Measurements from ENCODE around the gene CSMD2.

Gene CSMD2

DNA sequence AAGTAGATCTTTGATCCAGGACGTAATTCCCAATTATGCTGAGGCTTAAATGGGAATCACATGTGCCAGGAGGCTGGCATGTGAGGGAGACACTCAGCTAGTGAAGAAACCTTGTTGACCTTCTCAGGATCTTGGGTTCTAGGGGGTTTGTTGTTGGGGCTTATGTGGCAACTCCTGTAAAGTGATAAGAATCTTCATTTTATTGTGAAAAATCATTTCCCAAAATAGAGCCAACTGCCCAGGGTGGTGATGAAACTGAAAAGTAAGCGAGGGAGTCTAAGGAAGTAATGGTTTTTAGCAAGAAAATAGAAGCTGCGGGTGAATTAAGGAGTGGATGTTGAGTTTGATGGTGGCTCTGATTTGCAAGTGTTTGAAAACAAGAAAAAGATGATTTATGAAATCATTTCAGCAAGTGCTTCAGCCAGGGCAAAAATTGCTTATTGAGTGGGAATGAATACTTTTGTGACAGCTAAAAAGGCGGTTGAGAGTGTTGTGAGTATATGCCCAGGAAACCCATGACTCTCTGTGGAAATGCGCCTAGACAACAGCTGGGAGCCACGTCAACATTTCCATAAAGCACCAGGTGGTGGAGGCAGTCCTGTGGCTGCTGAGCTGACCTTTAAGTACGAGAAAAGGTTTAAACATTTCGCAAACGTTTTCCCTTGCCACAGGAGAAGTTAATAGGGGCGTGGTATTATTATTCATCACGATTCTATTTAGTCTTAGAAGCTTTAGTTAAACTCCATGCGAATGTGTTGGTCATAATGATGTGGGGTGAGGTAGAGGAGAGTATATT, 198.5 kb downstream of the CSMD2 start:
- no peak for DNase-seq (ENCODE audit: low read depth in 2 of 2, low spot score in 1 of 2)

DNA sequence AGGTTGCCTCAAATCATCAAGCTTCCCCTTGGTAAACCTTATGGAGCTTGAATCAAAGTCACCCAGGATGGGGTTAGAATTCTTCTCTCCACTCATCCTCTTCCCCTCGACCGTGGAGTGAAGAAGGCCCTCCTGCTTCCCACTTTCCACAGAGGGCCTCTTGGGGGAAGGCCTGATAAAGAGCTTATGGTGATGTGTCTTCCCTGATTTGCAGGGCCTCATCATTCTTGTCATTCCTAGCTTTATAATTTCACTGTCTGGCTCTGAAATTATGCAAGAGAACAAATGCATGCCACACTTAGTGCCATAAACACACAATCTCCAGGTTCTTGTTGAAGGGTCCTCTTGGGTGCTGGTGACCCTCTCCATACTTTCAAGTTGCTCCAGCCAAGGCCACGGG, 199.9 kb downstream of the CSMD2 start:
- DNase-seq (ENCODE audit: low read depth in 2 of 2, low spot score in 1 of 2) = no peak

DNA sequence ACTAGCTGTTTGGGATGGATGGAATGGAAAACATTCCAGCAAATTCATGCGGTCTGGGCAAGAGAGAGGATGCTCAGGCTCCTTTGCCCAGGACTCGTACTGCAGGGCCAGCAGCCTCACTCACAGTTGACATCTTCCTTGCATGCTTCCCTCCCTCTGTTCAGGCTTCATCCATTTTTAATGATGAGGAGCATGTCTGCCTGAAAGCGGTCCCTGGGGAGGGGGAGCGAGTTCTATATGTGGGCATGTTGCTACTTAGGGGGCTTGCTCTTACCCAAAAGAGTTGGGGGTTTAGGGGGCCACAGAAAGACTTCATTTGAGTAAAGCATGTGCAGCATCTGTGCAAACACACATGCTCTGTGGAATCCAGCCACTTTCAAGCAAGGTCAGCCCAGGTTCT, 203.0 kb downstream of the CSMD2 start:
- DNase-seq (ENCODE audit: low read depth in 2 of 2, low spot score in 1 of 2) = no peak

DNA sequence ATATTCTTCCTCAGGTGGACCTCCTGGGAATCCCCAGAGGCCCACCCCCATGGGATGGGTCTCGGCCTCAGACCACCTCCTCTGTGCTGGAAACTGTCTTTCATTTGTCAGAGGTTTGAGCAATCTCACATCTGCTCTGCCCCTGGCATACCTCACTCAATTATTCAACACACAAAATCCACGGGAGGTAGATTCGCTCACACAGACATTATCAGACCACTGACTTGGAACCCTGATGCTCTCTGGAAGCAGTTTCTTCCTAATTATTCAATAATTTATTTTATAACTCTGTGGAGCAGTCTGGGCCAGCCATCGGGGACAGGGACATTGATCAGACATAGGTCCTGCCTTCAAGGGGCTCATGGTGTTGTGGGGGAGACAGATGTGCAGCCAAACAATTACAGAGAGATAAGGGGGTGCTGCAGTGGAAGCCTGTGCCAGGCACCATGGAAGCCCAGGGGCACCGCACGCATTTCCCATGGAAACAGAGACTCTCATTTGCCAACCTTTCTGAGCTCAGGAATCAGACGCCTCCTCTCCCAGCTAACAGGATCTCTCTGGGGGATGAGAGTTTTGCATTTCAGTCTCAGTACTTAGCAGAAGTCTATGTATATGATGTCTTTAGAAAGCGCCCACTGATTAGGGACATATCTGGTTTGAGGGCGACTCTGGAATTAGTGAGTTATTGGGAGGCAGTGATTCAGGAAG, 204.7 kb downstream of the CSMD2 start:
- DNase-seq (ENCODE audit: low read depth in 2 of 2, low spot score in 1 of 2) = no peak

DNA sequence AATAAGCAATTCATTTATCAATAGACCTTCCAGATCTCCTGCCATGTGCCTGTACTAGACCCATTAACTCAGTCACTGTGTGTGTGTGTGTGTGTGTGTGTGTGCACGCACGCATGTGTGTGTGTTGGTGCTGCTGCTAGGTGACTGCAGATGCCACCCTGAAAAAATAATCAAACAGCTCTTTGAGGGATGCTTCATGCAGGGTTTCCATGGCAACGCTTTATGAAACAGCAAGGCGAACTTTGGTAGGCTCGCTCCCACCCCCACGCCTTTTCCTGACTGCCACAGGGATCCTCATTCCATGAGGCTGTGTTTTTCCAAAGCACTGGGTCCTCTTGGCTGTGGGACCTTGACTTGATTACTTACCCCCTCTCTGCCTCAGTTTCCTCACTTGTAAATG, 207.2 kb downstream of the CSMD2 start:
- DNase-seq (ENCODE audit: low read depth in 2 of 2, low spot score in 1 of 2) = no peak

DNA sequence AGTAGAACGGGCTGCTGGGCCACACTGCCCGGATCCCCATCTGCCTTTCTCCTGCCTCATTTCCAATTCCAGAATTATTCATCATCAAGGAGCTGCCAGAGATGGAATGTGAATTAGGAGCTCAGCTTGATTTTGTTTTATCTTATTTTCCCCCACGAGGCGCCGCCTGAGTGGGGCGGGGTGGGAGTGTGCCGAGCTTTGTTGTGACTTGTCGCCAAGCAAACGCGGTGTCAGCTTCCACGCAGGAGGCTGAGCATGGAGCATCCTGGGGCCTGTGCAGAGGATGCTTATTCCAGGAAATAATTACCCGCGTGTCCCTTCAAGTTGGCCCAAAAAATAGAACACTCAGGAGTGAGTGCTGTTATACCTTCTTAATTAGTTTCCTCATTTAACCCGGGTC, 209.9 kb downstream of the CSMD2 start:
- DNase-seq (ENCODE audit: low read depth in 2 of 2, low spot score in 1 of 2) = no peak

DNA sequence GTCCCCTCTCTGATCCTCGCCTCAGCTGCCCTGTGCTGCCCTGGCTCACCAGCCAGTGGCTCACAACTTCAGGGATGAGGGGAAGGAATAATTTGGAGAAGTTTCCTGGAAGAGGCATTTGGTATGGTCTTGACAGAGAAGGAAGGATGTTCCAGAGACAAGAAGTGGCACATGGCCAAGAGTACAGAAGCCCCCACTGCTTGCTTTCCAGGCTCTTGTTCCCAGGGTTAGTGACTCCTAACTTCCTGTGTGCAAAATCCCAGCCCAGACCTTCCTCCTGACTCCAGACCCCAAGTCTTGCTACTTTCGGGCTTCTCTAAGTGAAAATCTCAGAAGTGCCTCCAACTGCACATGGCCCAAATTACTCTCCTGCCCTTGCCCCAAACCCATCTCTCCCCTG, 215.5 kb downstream of the CSMD2 start:
- DNase-seq (ENCODE audit: low read depth in 2 of 2, low spot score in 1 of 2) = no peak

DNA sequence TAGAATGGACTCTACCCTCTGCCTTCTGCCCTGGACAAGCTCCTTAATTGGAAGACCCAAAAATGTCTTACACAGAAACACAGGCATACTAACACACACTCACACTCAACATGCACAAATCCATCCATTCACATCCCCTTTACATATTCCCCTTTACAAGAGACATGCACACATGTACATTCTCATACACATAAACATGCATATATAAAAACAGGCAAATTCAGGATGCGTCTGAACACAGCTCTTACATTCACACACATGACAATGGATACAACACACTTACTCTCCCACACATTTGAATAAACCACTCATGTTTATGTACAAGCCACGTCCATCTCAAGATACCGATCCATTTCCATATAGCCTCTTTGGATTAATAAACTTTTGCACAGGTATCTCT, 216.7 kb downstream of the CSMD2 start:
- no peak for DNase-seq (ENCODE audit: low read depth in 2 of 2, low spot score in 1 of 2)

DNA sequence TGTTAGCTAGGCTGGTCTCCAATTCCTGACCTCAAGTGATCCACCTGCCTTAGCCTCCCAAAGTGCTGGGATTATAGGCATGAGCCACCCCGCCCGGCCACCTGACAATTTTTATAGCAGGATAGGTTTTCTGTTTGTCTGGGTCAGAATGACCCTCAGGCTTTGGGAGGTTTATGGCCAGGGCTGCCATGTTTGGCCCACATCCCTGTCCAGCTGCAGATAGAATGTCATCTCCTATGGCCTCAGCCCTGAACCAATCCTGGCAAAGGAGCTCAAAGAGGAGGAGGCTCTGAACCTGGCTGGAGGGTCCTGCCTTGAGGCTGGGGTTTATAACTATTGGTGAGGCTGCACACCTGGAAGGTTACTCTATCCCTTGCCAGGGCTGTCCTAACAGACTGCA, 218.2 kb downstream of the CSMD2 start:
- DNase-seq (ENCODE audit: low read depth in 2 of 2, low spot score in 1 of 2) = no peak

DNA sequence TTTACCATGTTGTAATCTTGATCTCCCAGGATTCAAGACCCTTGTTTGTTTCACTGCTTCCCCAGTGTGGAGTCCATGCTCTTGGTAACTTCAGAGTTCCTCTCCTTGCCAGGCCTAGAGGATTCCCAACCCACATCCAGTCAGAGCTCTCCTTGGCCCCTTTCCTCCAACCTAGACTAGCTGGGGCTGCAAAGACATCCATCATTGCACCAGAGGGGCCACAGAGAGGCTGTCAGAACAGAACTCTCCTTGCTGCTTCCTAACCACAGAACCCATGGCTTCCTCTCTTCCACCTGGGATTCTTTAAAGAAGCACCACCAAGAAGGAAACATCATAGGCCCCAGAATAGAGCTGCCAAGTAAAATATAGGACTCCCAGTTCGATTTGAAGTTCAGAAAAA, 220.2 kb downstream of the CSMD2 start:
- DNase-seq (ENCODE audit: low read depth in 2 of 2, low spot score in 1 of 2) = no peak

DNA sequence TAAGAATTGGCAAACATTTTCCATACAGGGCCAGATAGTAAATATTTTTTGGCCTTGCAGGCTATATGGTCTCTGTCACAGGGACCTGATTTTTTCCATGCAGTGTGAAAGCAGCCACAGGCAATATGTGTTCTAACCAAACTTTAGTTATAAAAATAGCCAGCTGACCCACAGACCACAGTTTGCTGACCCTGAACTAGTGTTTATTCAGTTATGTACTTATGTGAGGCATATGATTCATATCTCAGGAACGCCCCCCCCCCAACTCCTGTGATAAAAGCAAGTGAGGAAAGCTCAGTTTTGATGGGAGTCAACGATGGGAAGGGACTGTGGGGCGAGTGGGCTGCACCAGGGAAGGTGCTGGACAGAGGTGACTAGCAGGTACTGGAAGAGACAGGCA, 221.1 kb downstream of the CSMD2 start:
- no peak for DNase-seq (ENCODE audit: low read depth in 2 of 2, low spot score in 1 of 2)

DNA sequence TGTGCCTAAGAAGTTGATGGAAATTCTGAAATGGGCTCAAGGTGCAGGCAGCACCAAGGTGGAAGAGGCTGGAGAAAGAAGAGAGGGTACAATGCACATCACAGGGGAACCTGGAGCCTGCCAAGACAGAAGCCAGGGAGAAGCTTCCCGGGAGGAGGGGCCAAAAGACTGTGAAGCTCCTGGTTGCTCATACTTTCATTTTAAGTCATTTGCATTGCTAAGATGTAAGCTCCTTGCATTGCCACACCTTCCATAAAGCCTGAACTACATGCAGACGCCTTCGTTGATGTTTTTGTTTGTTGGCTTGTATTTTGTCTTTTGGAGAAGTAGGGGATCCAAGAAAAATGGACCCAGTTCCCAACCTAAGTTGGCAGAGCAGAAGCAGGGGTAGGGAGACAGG, 232.2 kb downstream of the CSMD2 start:
- no peak for DNase-seq (ENCODE audit: low read depth in 2 of 2, low spot score in 1 of 2)

DNA sequence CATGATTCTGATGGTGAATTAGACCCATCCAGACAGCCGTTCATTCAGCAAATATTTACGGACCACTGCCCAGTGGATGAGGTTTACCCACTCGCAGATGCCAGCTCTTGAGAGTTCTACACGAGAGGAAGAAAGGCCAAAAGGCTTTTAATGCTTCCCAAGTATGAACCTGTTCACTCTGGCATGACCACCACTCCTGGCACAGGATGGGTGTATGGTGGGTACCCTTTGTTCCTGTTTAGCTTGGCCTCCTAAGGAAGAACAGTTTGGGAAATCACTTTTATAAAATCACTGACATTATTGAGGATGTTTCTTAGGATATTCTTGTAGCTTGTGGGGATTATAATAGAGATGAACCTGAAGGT, 233.9 kb downstream of the CSMD2 start:
- DNase-seq (ENCODE audit: low read depth in 2 of 2, low spot score in 1 of 2) = no peak

DNA sequence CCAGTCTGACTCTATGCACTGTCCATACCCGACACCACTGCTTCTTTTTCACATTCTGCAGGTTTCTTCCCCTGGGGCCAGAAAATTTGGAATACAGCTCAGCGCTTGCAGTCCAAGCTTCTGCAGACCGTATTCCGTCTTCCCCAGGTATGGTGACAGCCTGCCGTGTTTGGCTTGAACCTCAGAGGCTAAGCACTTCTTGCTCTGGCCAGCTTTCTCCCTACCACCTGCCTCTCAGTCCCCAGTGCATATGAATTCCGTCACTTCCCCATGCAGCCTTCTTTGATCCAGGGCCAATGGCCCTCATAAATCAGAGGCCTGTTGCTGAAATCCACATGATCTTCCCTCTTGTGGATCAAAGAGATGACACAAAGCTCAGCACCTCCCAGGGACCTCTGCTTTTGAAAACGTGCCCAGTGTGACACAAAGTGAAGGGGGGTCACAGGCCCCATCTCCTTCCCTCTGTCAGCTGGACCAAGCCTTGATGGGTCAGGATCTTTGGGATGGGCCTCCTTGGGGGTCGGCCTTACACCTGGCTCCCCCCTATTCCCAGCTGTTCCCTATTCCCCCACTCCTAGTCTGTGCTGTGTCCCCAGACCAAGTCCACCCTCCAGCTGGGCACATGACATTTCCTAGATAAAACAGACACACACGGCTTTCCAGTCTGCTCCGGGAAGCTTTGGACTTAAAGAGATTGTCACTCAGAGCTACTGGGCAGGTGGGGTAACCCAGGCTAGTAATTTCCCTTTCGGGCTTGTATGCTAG, 234.5 kb downstream of the CSMD2 start:
- no peak for DNase-seq (ENCODE audit: low read depth in 2 of 2, low spot score in 1 of 2)

DNA sequence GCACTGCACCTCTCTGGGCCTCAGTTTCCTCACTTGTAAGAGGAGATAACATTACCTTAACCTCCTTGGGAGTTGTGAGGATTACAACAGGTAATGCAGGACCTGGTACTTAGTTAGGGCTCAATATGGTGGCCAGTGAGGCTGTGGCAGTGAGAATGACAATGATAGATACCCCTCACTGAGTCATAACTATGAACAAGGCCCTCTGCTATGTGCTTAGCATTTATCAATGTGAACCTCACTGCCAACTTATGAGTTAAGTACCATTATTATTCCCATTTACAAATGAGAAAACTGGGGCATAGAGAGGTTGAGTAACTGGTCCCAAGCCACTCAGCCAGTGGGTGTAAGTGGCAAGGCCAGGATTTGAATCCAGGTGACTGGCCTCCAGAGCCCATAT, 236.8 kb downstream of the CSMD2 start:
- no peak for DNase-seq (ENCODE audit: low read depth in 2 of 2, low spot score in 1 of 2)

DNA sequence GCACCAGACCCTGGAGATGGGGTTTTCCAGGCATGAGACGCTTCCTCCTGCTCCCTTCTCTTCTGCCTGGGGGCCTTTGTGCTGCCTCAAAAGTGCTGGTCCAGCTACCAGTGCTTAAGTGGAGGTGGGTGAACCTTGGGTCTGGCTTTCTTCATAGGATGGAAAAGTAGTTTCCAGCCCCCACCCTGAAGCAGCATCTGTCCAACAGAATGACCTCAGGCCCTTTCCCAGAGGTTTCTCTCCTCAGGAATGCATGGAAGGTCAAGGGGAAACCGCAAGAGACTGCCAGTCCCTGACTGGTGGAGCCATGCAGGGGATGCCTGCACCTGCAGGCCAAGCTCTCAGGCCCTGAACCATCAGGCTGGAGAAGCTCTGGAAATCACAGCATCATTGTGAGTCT, 237.3 kb downstream of the CSMD2 start:
- no peak for DNase-seq (ENCODE audit: low read depth in 2 of 2, low spot score in 1 of 2)

DNA sequence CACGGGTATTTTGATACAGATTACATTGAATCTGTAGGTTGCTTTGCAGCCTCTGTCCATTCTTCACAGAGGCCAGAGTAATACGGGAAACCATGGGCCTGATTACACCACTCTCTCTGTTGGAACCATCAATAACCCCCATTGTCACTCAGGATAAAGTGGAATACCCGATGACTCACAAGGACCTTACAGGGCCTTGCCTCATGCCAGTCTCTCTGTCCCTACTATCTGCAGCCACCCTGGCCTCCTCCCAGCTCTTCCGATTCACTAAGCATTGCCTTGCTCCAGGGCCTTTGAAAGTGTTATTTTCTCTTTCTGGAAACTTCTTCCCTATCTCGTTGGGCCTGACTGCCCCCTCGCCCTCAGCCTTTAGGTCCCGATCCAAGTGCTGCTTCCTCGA, 239.4 kb downstream of the CSMD2 start:
- DNase-seq (ENCODE audit: low read depth in 2 of 2, low spot score in 1 of 2) = no peak

DNA sequence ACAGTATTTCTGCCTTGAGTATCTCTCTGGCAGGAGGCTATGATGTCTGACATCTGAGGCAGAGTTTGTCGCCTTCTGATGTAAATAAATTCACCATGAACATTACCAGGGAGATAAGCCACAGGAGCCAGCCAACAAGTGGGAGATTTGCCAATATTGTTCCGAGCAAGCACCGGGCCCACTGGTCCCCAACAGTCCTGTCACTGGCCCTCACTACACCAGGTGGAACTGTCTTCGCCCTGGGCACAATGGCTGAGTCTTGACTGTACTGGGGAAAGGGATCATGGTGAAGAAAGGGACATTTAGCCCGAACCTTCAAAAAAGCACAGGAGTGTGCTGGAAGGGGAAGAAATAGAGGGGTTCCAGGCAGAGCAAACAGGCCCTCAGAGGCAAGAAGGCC, 243.7 kb downstream of the CSMD2 start:
- DNase-seq (ENCODE audit: low read depth in 2 of 2, low spot score in 1 of 2) = no peak

DNA sequence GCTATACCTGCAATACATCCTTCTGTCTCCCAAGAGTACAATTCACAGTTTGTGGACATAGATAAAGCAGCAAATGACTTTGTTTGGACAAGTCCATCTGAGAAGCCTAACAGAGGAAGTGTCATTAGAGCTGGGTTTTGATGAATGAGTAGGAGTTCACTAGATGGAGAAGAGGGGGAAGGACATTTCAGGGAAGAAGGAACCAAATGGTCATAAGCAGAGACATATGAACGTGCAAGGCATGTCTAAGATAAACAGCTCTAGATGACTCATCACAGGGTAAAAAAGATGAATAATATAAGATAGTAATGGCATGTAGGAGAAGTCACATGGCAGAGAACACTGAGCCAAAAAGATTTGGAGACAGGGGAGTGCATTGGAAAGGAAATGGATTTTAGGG, 246.7 kb downstream of the CSMD2 start:
- no peak for DNase-seq (ENCODE audit: low read depth in 2 of 2, low spot score in 1 of 2)

DNA sequence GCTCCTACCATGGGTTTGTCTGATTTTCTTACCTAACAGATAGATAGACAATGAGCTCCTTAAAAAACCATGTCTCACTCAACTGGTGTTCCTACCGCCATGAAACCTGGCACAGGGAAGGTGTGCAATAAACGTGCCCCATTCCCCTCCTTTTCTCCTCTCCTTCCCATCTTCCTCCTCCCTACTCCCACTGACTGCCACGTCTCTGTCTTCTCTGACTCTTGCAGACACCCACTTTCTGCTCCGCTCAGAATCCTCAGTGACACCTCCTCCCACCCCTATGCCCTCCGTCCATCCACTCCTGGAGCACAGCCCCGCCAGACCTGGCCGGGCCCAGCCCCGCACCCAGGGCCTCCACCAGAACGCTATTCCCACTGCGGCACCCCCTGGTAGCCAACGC, 248.2 kb downstream of the CSMD2 start:
- DNase-seq (ENCODE audit: low read depth in 2 of 2, low spot score in 1 of 2) = no peak

DNA sequence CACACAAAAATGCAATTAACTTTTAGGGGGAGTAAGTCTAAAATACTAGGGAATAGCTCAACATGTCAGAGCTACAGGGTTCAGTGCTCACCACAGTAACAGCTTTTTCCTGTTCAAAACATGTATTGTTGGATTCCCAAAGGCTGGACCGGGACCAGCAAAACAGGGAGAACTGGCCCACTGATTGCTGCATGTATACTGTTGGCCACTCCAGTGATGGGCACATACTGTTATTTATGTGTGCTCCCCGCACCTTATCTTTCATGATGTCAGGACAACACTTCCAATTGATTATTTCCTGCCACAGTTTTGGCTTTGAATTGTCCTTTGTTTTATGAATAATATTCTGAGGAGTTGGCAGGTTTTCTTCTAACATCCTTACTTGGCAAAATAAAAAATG, 250.5 kb downstream of the CSMD2 start:
- no peak for DNase-seq (ENCODE audit: low read depth in 2 of 2, low spot score in 1 of 2)

DNA sequence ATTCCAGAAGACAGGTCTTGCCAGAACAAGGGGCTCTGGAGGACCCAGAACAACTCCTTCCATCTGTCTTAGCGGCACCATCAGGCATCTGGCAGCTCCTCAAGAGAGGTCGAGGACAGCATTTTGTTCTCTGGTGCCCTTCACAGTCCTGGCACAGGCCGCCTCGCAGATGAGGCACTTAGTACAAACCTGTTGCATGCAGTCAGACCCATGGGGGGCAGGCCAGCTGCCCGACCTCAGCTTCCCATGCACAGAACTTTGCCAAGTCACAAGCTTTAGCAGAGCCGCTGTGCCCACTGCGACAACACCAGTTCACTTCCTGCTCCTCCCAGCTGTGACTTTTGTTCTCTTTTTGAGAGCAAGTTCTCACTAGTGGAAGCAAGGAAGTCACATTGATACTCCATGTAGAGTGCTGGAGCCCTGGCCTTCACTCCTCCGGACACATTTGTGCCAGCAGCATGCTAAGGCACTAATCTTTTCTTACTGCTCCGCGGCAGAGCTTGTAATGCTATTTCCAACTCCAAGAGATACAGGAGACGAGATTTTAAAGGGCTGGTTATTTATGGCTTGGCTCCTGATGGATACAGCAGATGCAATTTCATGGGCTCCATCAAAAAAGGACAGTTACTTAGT, 256.6 kb downstream of the CSMD2 start:
- DNase-seq (ENCODE audit: low read depth in 2 of 2, low spot score in 1 of 2) = no peak

Measured in stimulated activated CD8-positive, alpha-beta memory T cell treated with anti-CD3 and anti-CD28 coated beads, Interleukin-4, amount 100 ng/mL, for 4 hours (primary cell).